Measurements from ENCODE around the gene TMED6. TPM values are rescaled to one million over a fixed set of nuclear protein-coding genes. Genes with fewer than 3 reads are reported as not detected.

TMED6 gene
- total RNA-seq, 1 donor from 2014 or later = 1.3 TPM

GRCh38 chr16:69327585-69328310 lies 23.8 kb downstream of the TMED6 start:
- H3K27me3 Mint-ChIP-seq (ENCODE audit: insufficient read depth) = no peaks in the 10 kb centered on the region
- no peaks in the 10 kb centered on the region for H3K9me3 Mint-ChIP-seq
- DNase-seq (ENCODE audit: low spot score) = no peak
- H3K4me1 Mint-ChIP-seq (ENCODE audit: low read depth) = peaks cover 36% of the 10 kb centered on the region
- intact Hi-C loops (cut with micrococcal nuclease) = no loop called here
- H3K4me3 Mint-ChIP-seq = peak overlapping the region; percentile 84
- peaks cover 26% of the 10 kb centered on the region for H3K36me3 Mint-ChIP-seq (ENCODE audit: low read depth)
- no peak overlapping the region for H3K27ac Mint-ChIP-seq

GRCh38 chr16:69326172-69326873 lies 25.3 kb downstream of the TMED6 start:
- DNase-seq (ENCODE audit: low spot score) = no peak
- no peaks in the 10 kb centered on the region for H3K27me3 Mint-ChIP-seq (ENCODE audit: insufficient read depth)
- H3K4me1 Mint-ChIP-seq (ENCODE audit: low read depth) = peaks cover 42% of the 10 kb centered on the region
- peak overlapping the region; percentile 19 for H3K4me3 Mint-ChIP-seq
- intact Hi-C loops (cut with micrococcal nuclease) = no loop called here
- H3K36me3 Mint-ChIP-seq (ENCODE audit: low read depth) = peaks cover 31% of the 10 kb centered on the region
- no peak overlapping the region for H3K27ac Mint-ChIP-seq
- no peaks in the 10 kb centered on the region for H3K9me3 Mint-ChIP-seq

GRCh38 chr16:69325784-69326171 lies 25.8 kb downstream of the TMED6 start:
- intact Hi-C loops (cut with micrococcal nuclease) = no loop called here
- peaks cover 43% of the 10 kb centered on the region for H3K4me1 Mint-ChIP-seq (ENCODE audit: low read depth)
- no peak overlapping the region for H3K27ac Mint-ChIP-seq
- H3K27me3 Mint-ChIP-seq (ENCODE audit: insufficient read depth) = no peaks in the 10 kb centered on the region
- H3K9me3 Mint-ChIP-seq = no peaks in the 10 kb centered on the region
- no peak for DNase-seq (ENCODE audit: low spot score)
- peak overlapping the region; percentile 39 for H3K4me3 Mint-ChIP-seq
- H3K36me3 Mint-ChIP-seq (ENCODE audit: low read depth) = peaks cover 36% of the 10 kb centered on the region

- H3K4me1 Mint-ChIP-seq (ENCODE audit: low read depth) = peaks cover 43% of the 10 kb centered on the region
- H3K9me3 Mint-ChIP-seq = no peaks in the 10 kb centered on the region
- peaks cover 37% of the 10 kb centered on the region for H3K36me3 Mint-ChIP-seq (ENCODE audit: low read depth)
- H3K4me3 Mint-ChIP-seq = no peak overlapping the region
- intact Hi-C loops (cut with micrococcal nuclease) = no loop called here
- no peak for DNase-seq (ENCODE audit: low spot score)
- no peaks in the 10 kb centered on the region for H3K27me3 Mint-ChIP-seq (ENCODE audit: insufficient read depth)
- H3K27ac Mint-ChIP-seq = no peak overlapping the region
These were observed 26.9 kb downstream of the TMED6 start for GRCh38 chr16:69324585-69325253.

- Mint-ChIP-seq H3K36me3 (ENCODE audit: low read depth) (peaks cover 43% of the 10 kb centered on the region), H3K27ac (no peak overlapping the region), H3K9me3 (no peaks in the 10 kb centered on the region), H3K4me1 (ENCODE audit: low read depth) (peaks cover 38% of the 10 kb centered on the region), H3K27me3 (ENCODE audit: insufficient read depth) (no peaks in the 10 kb centered on the region), H3K4me3 (no peak overlapping the region)
- intact Hi-C loops (cut with micrococcal nuclease) = no loop called here
- no peak for DNase-seq (ENCODE audit: low spot score)
These were observed 27.5 kb downstream of the TMED6 start for GRCh38 chr16:69324013-69324531.

DNA sequence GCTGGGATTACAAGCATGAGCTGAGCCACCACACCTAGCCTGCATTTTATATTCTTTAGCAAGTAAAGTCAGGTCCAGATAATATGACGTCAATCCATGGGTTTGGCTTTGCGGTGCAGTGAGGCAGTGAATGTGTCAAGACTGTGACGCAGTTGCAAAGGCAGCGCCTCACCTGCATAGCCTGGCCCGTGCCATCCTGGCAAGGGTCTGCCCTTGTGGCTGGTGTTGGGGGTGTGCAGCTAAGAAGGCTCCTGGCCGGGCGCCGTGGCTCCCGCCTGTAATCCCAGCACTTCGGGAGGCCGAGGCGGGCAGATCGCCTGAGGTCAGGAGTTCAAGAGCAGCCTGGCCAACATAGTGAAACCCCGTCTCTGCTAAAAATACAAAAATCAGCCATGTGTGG lies 28.2 kb downstream of the TMED6 start:
- Mint-ChIP-seq H3K27me3 (ENCODE audit: insufficient read depth) (no peaks in the 10 kb centered on the region), H3K9me3 (no peaks in the 10 kb centered on the region), H3K27ac (no peak overlapping the region), H3K4me3 (no peak overlapping the region), H3K4me1 (ENCODE audit: low read depth) (peaks cover 32% of the 10 kb centered on the region), H3K36me3 (ENCODE audit: low read depth) (peaks cover 41% of the 10 kb centered on the region)
- intact Hi-C loops (cut with micrococcal nuclease) = no loop called here
- no peak for DNase-seq (ENCODE audit: low spot score)

GRCh38 chr16:69322343-69322742 lies 29.2 kb downstream of the TMED6 start:
- no peak for DNase-seq (ENCODE audit: low spot score)
- no peak overlapping the region for H3K27ac Mint-ChIP-seq
- H3K4me1 Mint-ChIP-seq (ENCODE audit: low read depth) = peaks cover 25% of the 10 kb centered on the region
- intact Hi-C loops (cut with micrococcal nuclease) = no loop called here
- H3K4me3 Mint-ChIP-seq = no peak overlapping the region
- no peaks in the 10 kb centered on the region for H3K9me3 Mint-ChIP-seq
- H3K36me3 Mint-ChIP-seq (ENCODE audit: low read depth) = peaks cover 37% of the 10 kb centered on the region
- H3K27me3 Mint-ChIP-seq (ENCODE audit: insufficient read depth) = no peaks in the 10 kb centered on the region

DNA sequence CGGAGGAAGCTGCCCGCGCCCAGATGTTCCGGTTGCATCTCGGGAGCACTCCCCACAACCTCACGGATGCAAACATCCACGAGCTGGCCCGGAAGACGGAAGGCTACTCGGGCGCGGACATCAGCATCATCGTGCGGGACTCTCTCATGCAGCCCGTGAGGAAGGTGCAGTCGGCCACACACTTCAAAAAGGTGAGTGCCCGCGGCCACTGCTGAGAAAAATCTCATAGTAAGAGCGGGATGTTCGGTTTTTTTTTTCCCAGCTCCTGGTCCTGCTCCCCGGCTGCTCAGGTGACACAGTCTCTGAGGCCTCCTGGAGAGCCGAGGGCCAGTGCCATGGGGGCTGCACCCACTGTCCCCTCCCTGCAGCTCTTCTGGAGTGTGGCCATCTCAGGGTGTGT lies 30.5 kb downstream of the TMED6 start:
- Mint-ChIP-seq H3K4me3 (no peak overlapping the region), H3K36me3 (ENCODE audit: low read depth) (peaks cover 42% of the 10 kb centered on the region), H3K27ac (no peak overlapping the region)

DNA sequence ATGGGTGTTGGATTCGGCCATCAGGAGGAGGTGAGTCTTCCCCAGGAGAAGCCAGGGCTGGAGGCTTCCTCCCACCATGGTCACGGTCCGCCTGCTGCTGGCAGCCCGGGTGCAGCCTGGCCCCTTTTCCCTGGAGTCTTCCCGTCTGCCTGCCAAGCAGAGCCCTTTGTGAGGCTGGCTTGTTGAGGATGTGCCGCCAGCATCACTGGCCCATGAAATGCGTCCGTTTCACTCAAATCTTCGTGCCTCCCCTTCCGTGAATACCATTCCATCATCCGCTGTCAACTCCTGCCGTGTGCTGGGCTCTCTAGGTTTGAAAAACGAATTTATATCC lies 30.9 kb downstream of the TMED6 start:
- peaks cover 15% of the 10 kb centered on the region for H3K4me1 Mint-ChIP-seq (ENCODE audit: low read depth)
- DNase-seq (ENCODE audit: low spot score) = no peak
- H3K9me3 Mint-ChIP-seq = no peaks in the 10 kb centered on the region
- peaks cover 42% of the 10 kb centered on the region for H3K36me3 Mint-ChIP-seq (ENCODE audit: low read depth)
- no peak overlapping the region for H3K27ac Mint-ChIP-seq
- H3K4me3 Mint-ChIP-seq = no peak overlapping the region
- intact Hi-C loops (cut with micrococcal nuclease) = no loop called here
- H3K27me3 Mint-ChIP-seq (ENCODE audit: insufficient read depth) = no peaks in the 10 kb centered on the region

More for the DNA sequence above, 30.5 kb downstream of the TMED6 start:
- Mint-ChIP-seq H3K4me1 (ENCODE audit: low read depth) (peaks cover 16% of the 10 kb centered on the region), H3K9me3 (no peaks in the 10 kb centered on the region), H3K27me3 (ENCODE audit: insufficient read depth) (no peaks in the 10 kb centered on the region)
- intact Hi-C loops (cut with micrococcal nuclease) = no loop called here
- DNase-seq (ENCODE audit: low spot score) = no peak

- Mint-ChIP-seq H3K36me3 (ENCODE audit: low read depth) (peaks cover 40% of the 10 kb centered on the region), H3K27me3 (ENCODE audit: insufficient read depth) (no peaks in the 10 kb centered on the region), H3K27ac (no peak overlapping the region), H3K4me1 (ENCODE audit: low read depth) (peaks cover 14% of the 10 kb centered on the region), H3K9me3 (no peaks in the 10 kb centered on the region), H3K4me3 (no peak overlapping the region)
- no peak for DNase-seq (ENCODE audit: low spot score)
- intact Hi-C loops (cut with micrococcal nuclease) = no loop called here
These were observed 31.5 kb downstream of the TMED6 start for GRCh38 chr16:69319826-69320739.

- peaks cover 14% of the 10 kb centered on the region for H3K4me1 Mint-ChIP-seq (ENCODE audit: low read depth)
- peaks cover 37% of the 10 kb centered on the region for H3K36me3 Mint-ChIP-seq (ENCODE audit: low read depth)
- no peaks in the 10 kb centered on the region for H3K9me3 Mint-ChIP-seq
- no peak overlapping the region for H3K27ac Mint-ChIP-seq
- no peak overlapping the region for H3K4me3 Mint-ChIP-seq
- no peaks in the 10 kb centered on the region for H3K27me3 Mint-ChIP-seq (ENCODE audit: insufficient read depth)
- intact Hi-C loops (cut with micrococcal nuclease) = no loop called here
- DNase-seq (ENCODE audit: low spot score) = no peak
These were observed 32.2 kb downstream of the TMED6 start for GRCh38 chr16:69319381-69319780.

GRCh38 chr16:69318911-69319289 lies 32.7 kb downstream of the TMED6 start:
- Mint-ChIP-seq H3K36me3 (ENCODE audit: low read depth) (peaks cover 40% of the 10 kb centered on the region), H3K9me3 (no peaks in the 10 kb centered on the region), H3K4me1 (ENCODE audit: low read depth) (peaks cover 14% of the 10 kb centered on the region), H3K27ac (no peak overlapping the region), H3K27me3 (ENCODE audit: insufficient read depth) (no peaks in the 10 kb centered on the region), H3K4me3 (no peak overlapping the region)
- no peak for DNase-seq (ENCODE audit: low spot score)
- intact Hi-C loops (cut with micrococcal nuclease) = no loop called here

Data from activated T-helper 1 cell treated with anti-CD3 and anti-CD28 coated beads, Interleukin-12 subunit alpha, Interleukin-12 subunit beta, Interleukin-2, Interleukin-4 antibody, amounts not matched to agents 30 ng/mL and 10 ng/mL and 1 ng/mL, durations not matched to agents 14 hours and 24 hours and 36 hours (primary cell).